ENCODE results near the gene CEMIP2.
A peak's percentile ranks its signal among the peaks of the same experiment; 100 is the strongest.

The CEMIP2 gene

DNA sequence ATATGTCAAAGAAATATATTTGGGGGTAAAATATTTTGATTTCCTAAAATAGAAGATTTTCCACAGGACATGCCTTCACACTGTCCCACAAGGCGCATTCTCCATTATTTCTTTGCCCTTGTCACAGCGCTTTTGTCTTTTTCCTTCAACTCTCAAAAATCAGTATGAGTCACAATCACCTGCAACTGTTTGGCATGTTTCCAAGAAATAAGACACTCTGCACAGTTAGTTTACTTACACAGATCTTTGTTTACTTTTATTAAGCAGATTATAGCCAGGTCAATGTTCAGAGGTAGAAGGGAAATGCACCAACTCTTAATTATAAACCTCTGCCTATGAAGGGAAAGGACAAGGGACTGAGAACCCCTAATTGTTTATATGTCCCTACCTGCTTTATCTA is 9.5 kb downstream of the CEMIP2 start:
- Histone ChIP-seq H2BK5ac (ENCODE audit: low read length) (no peak overlapping the region), H3K79me2 (ENCODE audit: control insufficient read depth, insufficient read depth, low read length) (peaks cover 39% of the 10 kb centered on the region), H3K4me2 (ENCODE audit: low read length) (no peak overlapping the region), H4K8ac (ENCODE audit: low read depth, low read length) (no peak overlapping the region), H2BK120ac (ENCODE audit: low read depth, low read length) (no peak overlapping the region), H3K18ac (ENCODE audit: low read length) (no peak overlapping the region), H3K56ac (ENCODE audit: low read length) (no peak overlapping the region), H3K36me3 (ENCODE audit: control insufficient read depth, insufficient read depth, low read length) (no peaks in the 10 kb centered on the region), H4K5ac (ENCODE audit: low read length) (no peak overlapping the region), H2BK15ac (replicated peaks; ENCODE audit: low read depth) (no peak overlapping the region), H3K4me3 (ENCODE audit: low read length) (no peak overlapping the region), H3K4ac (ENCODE audit: low read depth, low read length) (no peak overlapping the region), H3K79me1 (ENCODE audit: low read length) (peaks cover 1% of the 10 kb centered on the region), H3K27ac (ENCODE audit: low read depth, low read length) (no peak overlapping the region), H2AK5ac (ENCODE audit: low read length) (no peak overlapping the region), H3K23ac (ENCODE audit: low read length) (no peak overlapping the region), H3K4me1 (ENCODE audit: control insufficient read depth, low read depth, low read length) (peaks cover 6% of the 10 kb centered on the region), H3K27me3 (ENCODE audit: insufficient read depth, low read length, poor library complexity) (no peaks in the 10 kb centered on the region), H3K9ac (ENCODE audit: low read length) (no peak overlapping the region)
- no CpG with 5 or more reads among the region's 2 CpGs for WGBS (ENCODE audit: extremely low coverage, insufficient coverage, low lambda C conversion rate)
- DNase-seq: no peak

DNA sequence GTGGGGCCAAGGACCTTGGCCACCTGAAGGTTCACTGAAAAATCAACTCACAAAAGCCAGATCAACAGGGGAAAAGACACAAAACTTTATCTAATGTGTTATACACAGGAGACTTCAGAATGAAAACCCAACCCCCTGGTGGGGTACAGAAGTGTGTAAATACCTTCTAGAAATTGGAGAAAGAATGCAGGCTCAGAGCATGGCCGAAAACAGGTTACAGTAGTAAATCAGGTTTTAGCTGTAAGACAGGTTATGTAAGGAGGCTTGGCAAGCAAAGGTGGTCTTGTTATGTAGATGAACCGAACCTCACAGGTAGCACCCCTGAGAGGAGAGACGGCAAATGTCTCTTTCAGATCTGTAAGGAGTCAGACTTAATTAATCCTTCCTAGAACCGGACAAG is 10.0 kb downstream of the CEMIP2 start:
- H3K4me2 ChIP-seq (ENCODE audit: low read length): no peak overlapping the region
- no peak overlapping the region for H2BK5ac ChIP-seq (ENCODE audit: low read length)
- H3K36me3 ChIP-seq (ENCODE audit: control insufficient read depth, insufficient read depth, low read length): no peaks in the 10 kb centered on the region
- peak overlapping the region; percentile 75 for H3K18ac ChIP-seq (ENCODE audit: low read length)
- H3K9ac ChIP-seq (ENCODE audit: low read length): no peak overlapping the region
- peak overlapping the region; percentile 36 for H2BK15ac ChIP-seq (replicated peaks; ENCODE audit: low read depth)
- H2BK120ac ChIP-seq (ENCODE audit: low read depth, low read length): no peak overlapping the region
- no peak overlapping the region for H3K56ac ChIP-seq (ENCODE audit: low read length)
- H3K4ac ChIP-seq (ENCODE audit: low read depth, low read length): no peak overlapping the region
- H3K27me3 ChIP-seq (ENCODE audit: insufficient read depth, low read length, poor library complexity): no peaks in the 10 kb centered on the region
- H3K23ac ChIP-seq (ENCODE audit: low read length): no peak overlapping the region
- H3K79me2 ChIP-seq (ENCODE audit: control insufficient read depth, insufficient read depth, low read length): peaks cover 37% of the 10 kb centered on the region
- DNase-seq: peak; percentile 55
- H3K4me1 ChIP-seq (ENCODE audit: control insufficient read depth, low read depth, low read length): peaks cover 6% of the 10 kb centered on the region
- H3K27ac ChIP-seq (ENCODE audit: low read depth, low read length): peak overlapping the region; percentile 45
- no peak overlapping the region for H2AK5ac ChIP-seq (ENCODE audit: low read length)
- no peak overlapping the region for H4K5ac ChIP-seq (ENCODE audit: low read length)
- no peak overlapping the region for H4K8ac ChIP-seq (ENCODE audit: low read depth, low read length)
- no CpG with 5 or more reads among the region's 4 CpGs for WGBS (ENCODE audit: extremely low coverage, insufficient coverage, low lambda C conversion rate)
- H3K4me3 ChIP-seq (ENCODE audit: low read length): no peak overlapping the region
- peaks cover 1% of the 10 kb centered on the region for H3K79me1 ChIP-seq (ENCODE audit: low read length)

DNA sequence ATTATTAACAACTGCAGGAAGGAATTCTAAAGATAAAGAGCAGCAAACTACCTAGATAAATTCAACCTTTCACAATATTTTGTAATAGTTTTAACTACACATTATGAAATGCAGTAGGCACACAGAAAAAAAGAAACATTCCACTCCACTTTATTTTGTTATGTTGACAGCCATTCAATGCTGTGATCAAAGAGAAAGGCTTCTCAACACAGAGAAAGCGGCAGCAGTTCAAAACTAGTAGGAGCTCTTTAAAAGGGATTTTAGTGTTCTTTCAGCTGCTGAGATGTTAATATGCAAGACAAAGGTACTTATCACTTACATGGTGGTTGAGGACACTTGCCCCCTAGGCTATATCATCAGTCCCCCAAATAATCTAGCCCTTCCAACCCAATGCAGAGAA is 11.6 kb downstream of the CEMIP2 start:
- Histone ChIP-seq H3K79me2 (ENCODE audit: control insufficient read depth, insufficient read depth, low read length) (peaks cover 33% of the 10 kb centered on the region), H2BK15ac (replicated peaks; ENCODE audit: low read depth) (no peak overlapping the region), H3K18ac (ENCODE audit: low read length) (no peak overlapping the region), H2AK5ac (ENCODE audit: low read length) (no peak overlapping the region), H4K5ac (ENCODE audit: low read length) (no peak overlapping the region), H3K4ac (ENCODE audit: low read depth, low read length) (no peak overlapping the region), H2BK120ac (ENCODE audit: low read depth, low read length) (no peak overlapping the region), H3K56ac (ENCODE audit: low read length) (no peak overlapping the region), H3K27ac (ENCODE audit: low read depth, low read length) (no peak overlapping the region), H2BK5ac (ENCODE audit: low read length) (no peak overlapping the region), H3K4me3 (ENCODE audit: low read length) (no peak overlapping the region), H3K36me3 (ENCODE audit: control insufficient read depth, insufficient read depth, low read length) (no peaks in the 10 kb centered on the region), H3K79me1 (ENCODE audit: low read length) (no peaks in the 10 kb centered on the region), H3K4me2 (ENCODE audit: low read length) (no peak overlapping the region), H3K9ac (ENCODE audit: low read length) (no peak overlapping the region), H4K8ac (ENCODE audit: low read depth, low read length) (no peak overlapping the region), H3K23ac (ENCODE audit: low read length) (no peak overlapping the region), H3K27me3 (ENCODE audit: insufficient read depth, low read length, poor library complexity) (no peaks in the 10 kb centered on the region), H3K4me1 (ENCODE audit: control insufficient read depth, low read depth, low read length) (peaks cover 9% of the 10 kb centered on the region)
- no CpG with 5 or more reads among the region's 1 CpG for WGBS (ENCODE audit: extremely low coverage, insufficient coverage, low lambda C conversion rate)
- peak; percentile 76 for DNase-seq

DNA sequence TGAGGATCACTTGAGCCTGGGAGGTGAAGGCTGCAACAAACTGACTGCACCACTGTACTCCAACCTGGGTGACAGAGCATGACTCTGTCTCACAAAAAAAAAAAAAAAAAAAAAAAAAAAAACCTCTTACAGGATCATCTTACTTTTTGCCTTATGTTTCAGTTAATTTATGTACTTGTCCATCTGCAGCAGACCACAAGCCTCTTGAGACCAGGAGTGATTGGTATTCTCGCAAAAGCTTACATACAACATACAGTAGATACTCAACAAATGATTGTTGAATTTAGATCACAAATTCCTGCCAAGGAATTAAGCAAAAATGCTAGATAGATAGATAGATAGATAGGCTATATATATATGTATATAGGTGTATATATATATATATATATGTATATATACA is 12.4 kb downstream of the CEMIP2 start:
- Histone ChIP-seq H3K79me1 (ENCODE audit: low read length) (no peaks in the 10 kb centered on the region), H2AK5ac (ENCODE audit: low read length) (no peak overlapping the region), H3K36me3 (ENCODE audit: control insufficient read depth, insufficient read depth, low read length) (no peaks in the 10 kb centered on the region), H3K79me2 (ENCODE audit: control insufficient read depth, insufficient read depth, low read length) (peaks cover 30% of the 10 kb centered on the region), H3K4me2 (ENCODE audit: low read length) (no peak overlapping the region), H3K4me1 (ENCODE audit: control insufficient read depth, low read depth, low read length) (peaks cover 9% of the 10 kb centered on the region), H3K4me3 (ENCODE audit: low read length) (no peak overlapping the region), H3K27me3 (ENCODE audit: insufficient read depth, low read length, poor library complexity) (no peaks in the 10 kb centered on the region), H3K9ac (ENCODE audit: low read length) (no peak overlapping the region), H4K5ac (ENCODE audit: low read length) (no peak overlapping the region), H4K8ac (ENCODE audit: low read depth, low read length) (no peak overlapping the region), H2BK120ac (ENCODE audit: low read depth, low read length) (no peak overlapping the region), H2BK15ac (replicated peaks; ENCODE audit: low read depth) (no peak overlapping the region), H3K56ac (ENCODE audit: low read length) (no peak overlapping the region), H2BK5ac (ENCODE audit: low read length) (no peak overlapping the region), H3K4ac (ENCODE audit: low read depth, low read length) (no peak overlapping the region), H3K18ac (ENCODE audit: low read length) (no peak overlapping the region), H3K27ac (ENCODE audit: low read depth, low read length) (no peak overlapping the region), H3K23ac (ENCODE audit: low read length) (no peak overlapping the region)
- no CpG with 5 or more reads among the region's 1 CpG for WGBS (ENCODE audit: extremely low coverage, insufficient coverage, low lambda C conversion rate)
- no peak for DNase-seq

DNA sequence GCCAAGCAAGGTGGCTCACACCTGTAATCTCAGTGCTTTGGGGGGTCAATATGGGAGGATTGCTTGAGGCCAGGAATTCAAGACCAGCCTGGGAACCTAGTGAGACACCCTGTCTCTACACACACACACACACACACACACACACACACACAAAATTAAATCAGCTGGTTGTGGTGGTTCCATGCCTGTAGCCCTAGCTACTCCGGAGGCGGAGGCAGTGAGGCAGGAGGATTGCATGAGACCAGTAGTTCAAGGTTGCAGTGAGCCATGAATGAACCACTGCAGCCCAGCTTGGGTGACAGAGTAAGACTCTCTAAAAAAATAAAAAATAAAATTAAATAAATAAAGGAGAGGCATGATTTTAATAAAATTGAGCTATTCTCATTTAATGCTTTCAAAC is 13.1 kb downstream of the CEMIP2 start:
- DNase-seq: no peak
- no peak overlapping the region for H4K8ac ChIP-seq (ENCODE audit: low read depth, low read length)
- no peak overlapping the region for H4K5ac ChIP-seq (ENCODE audit: low read length)
- no peak overlapping the region for H3K4me3 ChIP-seq (ENCODE audit: low read length)
- H3K23ac ChIP-seq (ENCODE audit: low read length): no peak overlapping the region
- no CpG with 5 or more reads among the region's 2 CpGs for WGBS (ENCODE audit: extremely low coverage, insufficient coverage, low lambda C conversion rate)
- no peak overlapping the region for H3K9ac ChIP-seq (ENCODE audit: low read length)
- no peak overlapping the region for H2BK15ac ChIP-seq (replicated peaks; ENCODE audit: low read depth)
- H3K56ac ChIP-seq (ENCODE audit: low read length): no peak overlapping the region
- no peak overlapping the region for H3K4ac ChIP-seq (ENCODE audit: low read depth, low read length)
- peaks cover 9% of the 10 kb centered on the region for H3K4me1 ChIP-seq (ENCODE audit: control insufficient read depth, low read depth, low read length)
- H3K27ac ChIP-seq (ENCODE audit: low read depth, low read length): no peak overlapping the region
- H3K79me2 ChIP-seq (ENCODE audit: control insufficient read depth, insufficient read depth, low read length): peaks cover 31% of the 10 kb centered on the region
- no peak overlapping the region for H2BK5ac ChIP-seq (ENCODE audit: low read length)
- H2BK120ac ChIP-seq (ENCODE audit: low read depth, low read length): no peak overlapping the region
- no peaks in the 10 kb centered on the region for H3K36me3 ChIP-seq (ENCODE audit: control insufficient read depth, insufficient read depth, low read length)
- H3K27me3 ChIP-seq (ENCODE audit: insufficient read depth, low read length, poor library complexity): no peaks in the 10 kb centered on the region
- H2AK5ac ChIP-seq (ENCODE audit: low read length): no peak overlapping the region
- no peaks in the 10 kb centered on the region for H3K79me1 ChIP-seq (ENCODE audit: low read length)
- no peak overlapping the region for H3K18ac ChIP-seq (ENCODE audit: low read length)
- no peak overlapping the region for H3K4me2 ChIP-seq (ENCODE audit: low read length)

DNA sequence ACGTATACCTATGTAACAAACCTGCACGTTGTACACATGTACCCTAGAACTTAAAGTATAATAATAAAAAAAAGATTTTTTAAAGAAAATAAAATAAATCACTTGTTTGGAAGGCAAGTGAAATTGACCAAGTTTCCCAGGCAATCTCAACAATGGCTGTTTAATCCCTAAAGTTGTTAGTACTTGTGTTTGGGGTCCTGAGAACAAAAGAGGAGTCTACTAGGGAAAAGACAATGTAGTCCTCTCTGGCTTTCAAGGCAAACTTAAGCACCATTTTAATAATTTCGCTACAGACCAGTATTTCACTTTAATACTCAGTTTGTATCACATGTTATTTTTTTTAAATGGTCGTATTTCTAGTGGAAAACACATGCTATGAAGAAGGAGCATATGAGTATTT is 14.2 kb downstream of the CEMIP2 start:
- Histone ChIP-seq H2AK5ac (ENCODE audit: low read length) (no peak overlapping the region), H3K4me1 (ENCODE audit: control insufficient read depth, low read depth, low read length) (peaks cover 9% of the 10 kb centered on the region), H3K4me2 (ENCODE audit: low read length) (no peak overlapping the region), H3K27ac (ENCODE audit: low read depth, low read length) (no peak overlapping the region), H3K4me3 (ENCODE audit: low read length) (no peak overlapping the region), H2BK5ac (ENCODE audit: low read length) (no peak overlapping the region), H3K56ac (ENCODE audit: low read length) (no peak overlapping the region), H3K18ac (ENCODE audit: low read length) (no peak overlapping the region), H3K79me1 (ENCODE audit: low read length) (peaks cover 2% of the 10 kb centered on the region), H3K36me3 (ENCODE audit: control insufficient read depth, insufficient read depth, low read length) (no peaks in the 10 kb centered on the region), H3K79me2 (ENCODE audit: control insufficient read depth, insufficient read depth, low read length) (peaks cover 33% of the 10 kb centered on the region), H3K23ac (ENCODE audit: low read length) (no peak overlapping the region), H3K9ac (ENCODE audit: low read length) (no peak overlapping the region), H3K4ac (ENCODE audit: low read depth, low read length) (no peak overlapping the region), H3K27me3 (ENCODE audit: insufficient read depth, low read length, poor library complexity) (no peaks in the 10 kb centered on the region), H2BK15ac (replicated peaks; ENCODE audit: low read depth) (no peak overlapping the region), H4K5ac (ENCODE audit: low read length) (no peak overlapping the region), H4K8ac (ENCODE audit: low read depth, low read length) (no peak overlapping the region), H2BK120ac (ENCODE audit: low read depth, low read length) (no peak overlapping the region)
- no CpG with 5 or more reads among the region's 4 CpGs for WGBS (ENCODE audit: extremely low coverage, insufficient coverage, low lambda C conversion rate)
- no peak for DNase-seq
